IMR-90 (cell line): ENCODE measurements around the gene NPAS2. TPM values are rescaled to one million over a fixed set of nuclear protein-coding genes. Genes with fewer than 3 reads are reported as not detected.

Source experiments
- ATAC-seq: fragments of 200-7000 bp; cut with Tn5 transposase; 2 replicates; pipeline ENCODE4 v1.9.1; 2020; ENCODE audit warnings: low read depth, mild to moderate bottlenecking, moderate library complexity
- BruUV-seq: library from RNA; stranded (reverse); fragments of 400-500 nt; replicated peaks from 2 replicates; lab custom pipeline; 2021; lab: Mats Ljungman, UMichigan
- CTCF ChIA-PET: fragments of 300-600 bp; formaldehyde crosslinking; extraction: SDS; loops from one replicate; lab custom pipeline; 2021; ENCODE audit warnings: antibody characterized with exemption; lab: Yijun Ruan, JAX
- POLR2A ChIA-PET: fragments of 300-600 bp; sonication (Branson Sonifier 250); formaldehyde crosslinking; loops from one replicate; lab custom pipeline; 2022; ENCODE audit warnings: antibody characterized with exemption; ENCODE audit not compliant: unreplicated experiment; lab: Charles Lee
- DNase-seq: peaks from one replicate; pipeline ENCODE4 v3.0.0; 2013
- H2AFZ ChIP-seq: replicated peaks from 2 replicates; pipeline ENCODE3; 2013; ENCODE audit warnings: low read length, mild to moderate bottlenecking; ENCODE audit not compliant: poor library complexity
- H2AK5ac ChIP-seq: 2 replicates; pipeline ENCODE4 v1.6.1; 2013; ENCODE audit warnings: low read depth, low read length, inconsistent platforms
- H2AK9ac ChIP-seq: replicated peaks from 2 replicates; pipeline ENCODE3; 2013; ENCODE audit warnings: mild to moderate bottlenecking, low read depth, low read length, moderate library complexity; ENCODE audit not compliant: poor library complexity
- H2BK120ac ChIP-seq: 2 replicates; pipeline ENCODE4 v1.6.1; 2013; ENCODE audit warnings: low read depth, low read length, inconsistent platforms
- H2BK15ac ChIP-seq: 3 replicates; pipeline ENCODE4 v1.6.1; 2013; ENCODE audit warnings: low read depth, low read length, inconsistent platforms
- H2BK20ac ChIP-seq: 2 replicates; pipeline ENCODE4 v1.6.1; 2013; ENCODE audit warnings: low read depth, mild to moderate bottlenecking, inconsistent platforms, low read length, moderate library complexity
- H2BK5ac ChIP-seq: 2 replicates; pipeline ENCODE4 v1.6.1; 2013; ENCODE audit warnings: mild to moderate bottlenecking, low read depth, low read length, inconsistent platforms; ENCODE audit not compliant: poor library complexity, severe bottlenecking
- H3K14ac ChIP-seq: replicated peaks from 2 replicates; pipeline ENCODE4 v1.6.1; 2013; ENCODE audit warnings: low read depth, low read length, inconsistent platforms
- H3K18ac ChIP-seq: 2 replicates; pipeline ENCODE4 v1.6.1; 2013; ENCODE audit warnings: low read depth, low read length, control low read depth
- H3K23ac ChIP-seq: 2 replicates; pipeline ENCODE4 v1.6.1; 2013; ENCODE audit warnings: low read depth, low read length, inconsistent platforms
- H3K27ac ChIP-seq: 2 replicates; pipeline ENCODE4 v1.5.1; 2013; ENCODE audit warnings: mild to moderate bottlenecking, control low read depth, low read length; ENCODE audit not compliant: insufficient read depth
- H3K27me3 ChIP-seq: 2 replicates; pipeline ENCODE4 v1.6.1; 2013; ENCODE audit warnings: low read length; ENCODE audit not compliant: control insufficient read depth, insufficient read depth
- H3K36me3 ChIP-seq: 2 replicates; pipeline ENCODE4 v1.6.1; 2013; ENCODE audit warnings: low read length, mixed read lengths; ENCODE audit not compliant: control insufficient read depth, insufficient read depth
- H3K4ac ChIP-seq: 2 replicates; pipeline ENCODE4 v1.6.1; 2013; ENCODE audit warnings: low read depth, low read length, inconsistent platforms
- H3K4me1 ChIP-seq: 2 replicates; pipeline ENCODE4 v1.6.1; 2013; ENCODE audit warnings: low read length, mixed read lengths; ENCODE audit not compliant: control insufficient read depth, insufficient read depth
- H3K4me2 ChIP-seq: 2 replicates; pipeline ENCODE4 v1.6.1; 2013; ENCODE audit warnings: low read depth, mild to moderate bottlenecking, control low read depth, low read length, moderate library complexity
- H3K4me3 ChIP-seq: 2 replicates; pipeline ENCODE4 v1.5.1; 2013; ENCODE audit warnings: low read depth, mild to moderate bottlenecking, control low read depth, low read length, moderate library complexity; ENCODE audit not compliant: insufficient read depth
- H3K56ac ChIP-seq: 2 replicates; pipeline ENCODE4 v1.6.1; 2013; ENCODE audit warnings: low read length, inconsistent platforms; ENCODE audit not compliant: insufficient read depth; ENCODE audit errors: extremely low read depth
- H3K79me1 ChIP-seq, 2 experiments: 2 replicates each; pipeline ENCODE4 v1.6.1; 2013; ENCODE audit warnings: low read length in 2 of 2, inconsistent platforms in 1 of 2, low read depth in 1 of 2
- H3K9ac ChIP-seq: 2 replicates; pipeline ENCODE4 v1.6.1; 2013; ENCODE audit warnings: low read depth, low read length, control low read depth
- H3K9me1 ChIP-seq: 2 replicates; pipeline ENCODE4 v1.6.1; 2013; ENCODE audit warnings: low read length, inconsistent platforms; ENCODE audit not compliant: insufficient read depth
- H3K9me3 ChIP-seq: 2 replicates; pipeline ENCODE4 v1.6.1; 2013; ENCODE audit warnings: low read length; ENCODE audit not compliant: control insufficient read depth, insufficient read depth
- H4K20me1 ChIP-seq: 2 replicates; pipeline ENCODE4 v1.6.1; 2013; ENCODE audit warnings: low read length, inconsistent platforms; ENCODE audit not compliant: insufficient read depth
- H4K5ac ChIP-seq: 2 replicates; pipeline ENCODE4 v1.6.1; 2013; ENCODE audit warnings: mild to moderate bottlenecking, low read depth, low read length, control low read depth
- H4K8ac ChIP-seq, 2 experiments: 2 replicates each; pipeline ENCODE4 v1.6.1; 2013; ENCODE audit warnings: low read depth in 2 of 2, low read length in 2 of 2, control low read depth in 1 of 2, inconsistent platforms in 1 of 2
- H4K91ac ChIP-seq: 2 replicates; pipeline ENCODE4 v1.6.1; 2013; ENCODE audit warnings: low read depth, low read length, inconsistent platforms; ENCODE audit not compliant: insufficient read depth
- BHLHE40 ChIP-seq: fragments of 150-350 bp; IDR thresholded peaks from 2 replicates; pipeline ENCODE4 v1.6.1; 2016; ENCODE audit warnings: mild to moderate bottlenecking, low read depth, low read length
- CEBPB ChIP-seq: IDR thresholded peaks from 2 replicates; pipeline ENCODE4 v1.6.1; 2012; ENCODE audit warnings: low read depth, low read length, improper control_type of control experiment
- MAFK ChIP-seq: IDR thresholded peaks from 2 replicates; pipeline ENCODE4 v1.6.1; 2012; ENCODE audit warnings: low read depth, low read length, improper control_type of control experiment
- MAZ ChIP-seq: IDR thresholded peaks from 2 replicates; pipeline ENCODE4 v1.6.1; 2012; ENCODE audit warnings: low read depth, mild to moderate bottlenecking, low read length, improper control_type of control experiment, moderate library complexity, borderline replicate concordance
- MXI1 ChIP-seq: IDR thresholded peaks from 2 replicates; pipeline ENCODE4 v1.6.1; 2012; ENCODE audit warnings: low read depth, mild to moderate bottlenecking, low read length, moderate library complexity, borderline replicate concordance
- NFE2L2 ChIP-seq: fragments of 150-350 bp; IDR thresholded peaks from 2 replicates; pipeline ENCODE4 v1.6.1; 2016; ENCODE audit warnings: low read depth, mild to moderate bottlenecking, low read length
- SMC3 ChIP-seq: fragments of 150-350 bp; IDR thresholded peaks from 2 replicates; pipeline ENCODE4 v1.6.1; 2016; ENCODE audit warnings: low read depth, mild to moderate bottlenecking, antibody characterized with exemption, low read length, moderate library complexity
- WGBS, 2 experiments: methylation state at CpG; one replicate each; pipeline versions ENCODE4 v1.1.5 to v1.1.7; 2013; ENCODE audit warnings: missing lambda C conversion rate in 2 of 2; ENCODE audit not compliant: insufficient read length in 1 of 2; ENCODE audit errors: extremely low coverage in 2 of 2; 5-methylcytosine and 5-hydroxymethylcytosine counted together
- dilution Hi-C: fragments of 300-500 bp; cut with HindIII; formaldehyde crosslinking; loops from one replicate; pipeline ENCODE4 v1.14.3; 2018; ENCODE audit warnings: low sequenced_read_pairs; ENCODE audit not compliant: unreplicated experiment
- in situ Hi-C: fragments of 300-500 bp; cut with MboI; formaldehyde crosslinking; loops from 3 replicates; pipeline ENCODE4 v1.14.3; 2019; ENCODE audit warnings: low sequenced_read_pairs, inconsistent platforms, mixed read lengths
- intact Hi-C: fragments of 100-400 bp; cut with micrococcal nuclease; formaldehyde crosslinking; loops from 2 replicates; pipeline ENCODE4 v1.10.0; 2022
- polyA plus RNA-seq, 3 experiments: library from polyadenylated mRNA; depleted of rRNA; stranded (reverse); fragments of >200 nt; gene quantifications; 2 replicates each; pipeline ENCODE4 v1.2.3, GENCODE V29; 2012; ENCODE audit warnings: low replicate concordance in 1 of 3
- total RNA-seq: library from RNA; depleted of rRNA; stranded (reverse); fragments of >200 nt; gene quantifications from 2 replicates; pipeline ENCODE4 v1.2.3, GENCODE V29; 2012
- TF ChIP-seq, protein P1 (sequence below): fragments of 150-350 bp; IDR thresholded peaks from 2 replicates; pipeline ENCODE4 v1.6.1; 2016; ENCODE audit warnings: low read depth, mild to moderate bottlenecking, low read length, moderate library complexity, borderline replicate concordance
- TF ChIP-seq, protein P2 (sequence below): fragments of 150-350 bp; IDR thresholded peaks from 2 replicates; pipeline ENCODE4 v1.6.1; 2017; ENCODE audit warnings: mild to moderate bottlenecking, antibody characterized with exemption, low read length, low read depth

NPAS2 gene
- total and polyA plus RNA-seq, 2 of the 4 experiments (the other 2 are of a cell fraction) = 5.2 to 14.8 TPM

DNA sequence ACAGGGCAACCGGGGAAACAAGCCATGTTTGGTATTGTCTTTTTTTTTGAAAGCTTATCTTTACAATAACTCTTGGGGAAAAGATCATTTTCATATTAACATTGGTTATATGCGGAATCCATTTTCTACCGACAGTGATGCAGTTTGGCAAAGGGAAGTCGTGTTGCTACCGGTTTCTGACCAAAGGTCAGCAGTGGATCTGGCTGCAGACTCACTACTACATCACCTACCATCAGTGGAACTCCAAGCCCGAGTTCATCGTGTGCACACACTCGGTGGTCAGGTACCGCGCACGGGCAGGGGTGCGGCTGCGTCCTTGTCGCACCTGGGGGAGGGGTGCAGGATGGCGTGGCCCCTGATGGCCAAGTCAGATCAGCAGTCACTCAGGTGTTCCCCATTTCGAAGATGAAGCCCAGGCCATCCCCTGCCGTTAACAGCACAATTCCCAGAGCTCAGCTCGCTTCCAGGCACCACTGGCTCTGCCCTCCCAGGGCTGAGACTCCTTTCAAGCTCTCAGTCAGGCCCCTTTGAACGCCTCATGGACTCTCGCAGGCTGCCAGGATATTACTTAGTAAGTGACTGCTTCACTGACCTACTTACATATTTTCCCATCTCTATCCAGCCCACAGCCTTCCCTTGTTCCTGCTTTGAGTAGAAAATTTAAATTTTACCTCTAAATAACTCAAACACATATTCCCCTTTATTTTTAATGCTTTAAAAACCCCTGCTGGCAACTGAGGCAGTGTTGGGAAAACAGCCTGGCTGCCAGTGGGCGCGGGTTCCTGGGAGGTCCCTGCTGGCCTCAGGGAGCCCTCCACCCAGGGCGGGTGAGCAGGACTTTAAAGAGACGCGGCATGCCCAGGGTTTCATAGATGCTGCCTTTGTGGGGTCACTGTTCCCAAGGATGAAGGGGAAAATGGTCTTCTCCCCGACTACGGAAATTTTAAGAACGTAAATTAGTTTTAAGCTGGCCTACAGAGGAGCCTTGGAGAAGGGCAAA, 148.5 kb downstream of the NPAS2 start:
- Histone ChIP-seq H4K20me1 (no peaks in the 10 kb centered on the region), H3K4me2 (no peak overlapping the region), H3K27ac (no peak overlapping the region), H3K9ac (no peak overlapping the region), H2AK5ac (no peak overlapping the region), H3K9me3 (no peaks in the 10 kb centered on the region), H2BK5ac (no peak overlapping the region), H3K14ac (no peak overlapping the region), H4K5ac (no peak overlapping the region), H4K91ac (no peak overlapping the region), H2BK15ac (no peak overlapping the region), H3K9me1 (peaks cover 6% of the 10 kb centered on the region; the same call in 1 of the 2 replicates), H3K79me1 (no peaks in the 10 kb centered on the region), H3K4me1 (no peaks in the 10 kb centered on the region), H3K4ac (no peak overlapping the region), H3K27me3 (no peaks in the 10 kb centered on the region), H3K18ac (no peak overlapping the region), H2BK20ac (no peak overlapping the region), H3K23ac (no peak overlapping the region), H2BK120ac (no peak overlapping the region), H3K56ac (no peak overlapping the region), H3K36me3 (peaks cover 27% of the 10 kb centered on the region), H2AK9ac (no peak overlapping the region), H4K8ac (no peak overlapping the region), H3K4me3 (no peak overlapping the region), H2AFZ (no peak overlapping the region)
- intact Hi-C loops = no loop called here
- in situ Hi-C loops = no loop called here
- dilution Hi-C loops = no loop called here
- ChIA-PET POLR2A (no interaction called here), CTCF (interaction anchor here (0.6 kb wide), 1 partner anchor 74 kb away, joined by 4 read pairs; no protein-coding TSS in a partner anchor)
- ATAC-seq (no peak), DNase-seq (no peak)
- TF ChIP-seq, protein P1, sequence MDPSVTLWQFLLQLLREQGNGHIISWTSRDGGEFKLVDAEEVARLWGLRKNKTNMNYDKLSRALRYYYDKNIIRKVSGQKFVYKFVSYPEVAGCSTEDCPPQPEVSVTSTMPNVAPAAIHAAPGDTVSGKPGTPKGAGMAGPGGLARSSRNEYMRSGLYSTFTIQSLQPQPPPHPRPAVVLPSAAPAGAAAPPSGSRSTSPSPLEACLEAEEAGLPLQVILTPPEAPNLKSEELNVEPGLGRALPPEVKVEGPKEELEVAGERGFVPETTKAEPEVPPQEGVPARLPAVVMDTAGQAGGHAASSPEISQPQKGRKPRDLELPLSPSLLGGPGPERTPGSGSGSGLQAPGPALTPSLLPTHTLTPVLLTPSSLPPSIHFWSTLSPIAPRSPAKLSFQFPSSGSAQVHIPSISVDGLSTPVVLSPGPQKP = no peak
- TF ChIP-seq SMC3 (no peak), MAFK (no peak), BHLHE40 (no peak), CEBPB (no peak), MAZ (no peak), NFE2L2 (no peak), MXI1 (no peak)
- TF ChIP-seq, protein P2, sequence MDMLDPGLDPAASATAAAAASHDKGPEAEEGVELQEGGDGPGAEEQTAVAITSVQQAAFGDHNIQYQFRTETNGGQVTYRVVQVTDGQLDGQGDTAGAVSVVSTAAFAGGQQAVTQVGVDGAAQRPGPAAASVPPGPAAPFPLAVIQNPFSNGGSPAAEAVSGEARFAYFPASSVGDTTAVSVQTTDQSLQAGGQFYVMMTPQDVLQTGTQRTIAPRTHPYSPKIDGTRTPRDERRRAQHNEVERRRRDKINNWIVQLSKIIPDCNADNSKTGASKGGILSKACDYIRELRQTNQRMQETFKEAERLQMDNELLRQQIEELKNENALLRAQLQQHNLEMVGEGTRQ = no peak
- BruUV-seq = no TSS peak
- 92% methylated on average over 14 of the region's 28 CpGs; no CpG with 5 or more reads in 1 of the 2 experiments for WGBS, 2 experiments
